Mononuclear cell (primary cell): ENCODE measurements around the gene ATXN10. TPM values are rescaled to one million over a fixed set of nuclear protein-coding genes. Genes with fewer than 3 reads are reported as not detected.

Experiments used
- H3K27me3 ChIP-seq: 2 replicates; pipeline ENCODE4 v1.6.0; 2011; ENCODE audit warnings: low read length, control low read depth; ENCODE audit not compliant: insufficient read depth
- H3K4me1 ChIP-seq: 2 replicates; pipeline ENCODE4 v1.5.1; 2011; ENCODE audit warnings: mild to moderate bottlenecking, low read length, control low read depth; ENCODE audit not compliant: insufficient read depth
- H3K4me3 ChIP-seq: 2 replicates; pipeline ENCODE4 v1.5.1; 2011; ENCODE audit warnings: mild to moderate bottlenecking, low read length, moderate library complexity
- H3K9me3 ChIP-seq: 2 replicates; pipeline ENCODE4 v1.5.1; 2011; ENCODE audit warnings: low read depth, mild to moderate bottlenecking, control low read depth, low read length
- total RNA-seq: library from RNA; depleted of rRNA; stranded (reverse); fragments of >200 nt; gene quantifications from one replicate; pipeline ENCODE4 v1.2.3, GENCODE V29; 2012

The ATXN10 gene
- total RNA-seq, 1 donor, result 67.5 TPM

GRCh38 chr22:45638834-45639746 is 32.5 kb upstream of the ATXN10 start:
- Histone ChIP-seq H3K27me3 (peaks cover 6% of the 10 kb centered on the region), H3K4me3 (no peak overlapping the region), H3K4me1 (peaks cover 19% of the 10 kb centered on the region), H3K9me3 (no peaks in the 10 kb centered on the region)

GRCh38 chr22:45639747-45640102 is 31.9 kb upstream of the ATXN10 start:
- Histone ChIP-seq H3K4me3 (no peak overlapping the region), H3K4me1 (peaks cover 19% of the 10 kb centered on the region), H3K27me3 (peaks cover 12% of the 10 kb centered on the region), H3K9me3 (no peaks in the 10 kb centered on the region)

GRCh38 chr22:45640291-45640940 is 31.2 kb upstream of the ATXN10 start:
- Histone ChIP-seq H3K4me1 (peaks cover 22% of the 10 kb centered on the region), H3K4me3 (no peak overlapping the region), H3K9me3 (no peaks in the 10 kb centered on the region), H3K27me3 (peaks cover 16% of the 10 kb centered on the region)

- Histone ChIP-seq H3K9me3 (no peaks in the 10 kb centered on the region), H3K27me3 (peaks cover 19% of the 10 kb centered on the region), H3K4me1 (peaks cover 25% of the 10 kb centered on the region), H3K4me3 (no peak overlapping the region)
Observed at GRCh38 chr22:45640941-45641621, 30.6 kb upstream of the ATXN10 start.

GRCh38 chr22:45642986-45643385 is 28.6 kb upstream of the ATXN10 start:
- H3K4me3 ChIP-seq, result no peak overlapping the region

GRCh38 chr22:45644714-45645113 is 26.9 kb upstream of the ATXN10 start:
- no peaks in the 10 kb centered on the region for H3K9me3 ChIP-seq
- peaks cover 19% of the 10 kb centered on the region for H3K27me3 ChIP-seq
- H3K4me3 ChIP-seq, result no peak overlapping the region
- H3K4me1 ChIP-seq, result peaks cover 10% of the 10 kb centered on the region

More at GRCh38 chr22:45642986-45643385, 28.6 kb upstream of the ATXN10 start:
- H3K4me1 ChIP-seq, result peaks cover 25% of the 10 kb centered on the region
- peaks cover 19% of the 10 kb centered on the region for H3K27me3 ChIP-seq
- no peaks in the 10 kb centered on the region for H3K9me3 ChIP-seq

GRCh38 chr22:45645150-45645525 is 26.5 kb upstream of the ATXN10 start:
- peaks cover 6% of the 10 kb centered on the region for H3K4me1 ChIP-seq
- H3K27me3 ChIP-seq, result peaks cover 19% of the 10 kb centered on the region
- no peaks in the 10 kb centered on the region for H3K9me3 ChIP-seq
- no peak overlapping the region for H3K4me3 ChIP-seq

- peaks cover 6% of the 10 kb centered on the region for H3K4me1 ChIP-seq
- no peak overlapping the region for H3K4me3 ChIP-seq
- peaks cover 19% of the 10 kb centered on the region for H3K27me3 ChIP-seq
- no peaks in the 10 kb centered on the region for H3K9me3 ChIP-seq
Observed at GRCh38 chr22:45645526-45646414, 25.9 kb upstream of the ATXN10 start.

- H3K4me1 ChIP-seq, result peaks cover 6% of the 10 kb centered on the region
- no peak overlapping the region for H3K4me3 ChIP-seq
- H3K27me3 ChIP-seq, result peaks cover 13% of the 10 kb centered on the region
- no peaks in the 10 kb centered on the region for H3K9me3 ChIP-seq
Observed at GRCh38 chr22:45647532-45648225, 24.0 kb upstream of the ATXN10 start.

- Histone ChIP-seq H3K9me3 (no peaks in the 10 kb centered on the region), H3K4me3 (no peak overlapping the region), H3K4me1 (peaks cover 6% of the 10 kb centered on the region), H3K27me3 (peaks cover 13% of the 10 kb centered on the region)
Observed at GRCh38 chr22:45648301-45649117, 23.1 kb upstream of the ATXN10 start.

GRCh38 chr22:45649809-45650208 is 21.8 kb upstream of the ATXN10 start:
- Histone ChIP-seq H3K4me1 (peaks cover 6% of the 10 kb centered on the region), H3K27me3 (peaks cover 6% of the 10 kb centered on the region), H3K4me3 (no peak overlapping the region), H3K9me3 (no peaks in the 10 kb centered on the region)

- no peak overlapping the region for H3K4me3 ChIP-seq
- no peaks in the 10 kb centered on the region for H3K9me3 ChIP-seq
- peaks cover 3% of the 10 kb centered on the region for H3K27me3 ChIP-seq
- H3K4me1 ChIP-seq, result peaks cover under 1% of the 10 kb centered on the region
Observed at GRCh38 chr22:45650721-45651120, 20.9 kb upstream of the ATXN10 start.

- H3K9me3 ChIP-seq, result no peaks in the 10 kb centered on the region
- no peak overlapping the region for H3K4me3 ChIP-seq
- no peaks in the 10 kb centered on the region for H3K4me1 ChIP-seq
- no peaks in the 10 kb centered on the region for H3K27me3 ChIP-seq
Observed at GRCh38 chr22:45651931-45652528, 19.6 kb upstream of the ATXN10 start.
